ENCODE results near the gene GTPBP3. TPM values are rescaled to one million over a fixed set of nuclear protein-coding genes. Genes with fewer than 3 reads are reported as not detected.

The GTPBP3 gene
- total RNA-seq, 3 donors from 2014 or later, result 16.1 to 24.3 (median 16.8) TPM

- Histone ChIP-seq H3K9me3 (no peaks in the 10 kb centered on the region), H3K4me3 (no peak overlapping the region), H3K36me3 (ENCODE audit: low read depth) (no peaks in the 10 kb centered on the region), H3K4me1 (ENCODE audit: low read depth) (no peaks in the 10 kb centered on the region)
- intact Hi-C loops (cut with DNase I, micrococcal nuclease), result loop anchor here (5.0 kb wide), 1 partner anchor 39 kb away; no protein-coding TSS in a partner anchor
- DNase-seq, result no peak
- no peak for ATAC-seq
- no peak for TF ChIP-seq CTCF (IDR thresholded peaks at IDR 0.05)
Measured at GRCh38 chr19:17347877-17348276, 10.5 kb downstream of the GTPBP3 start.

GRCh38 chr19:17348700-17349099 lies 11.3 kb downstream of the GTPBP3 start:
- Histone ChIP-seq H3K36me3 (ENCODE audit: low read depth) (no peaks in the 10 kb centered on the region), H3K9me3 (no peaks in the 10 kb centered on the region), H3K4me3 (no peak overlapping the region), H3K4me1 (ENCODE audit: low read depth) (no peaks in the 10 kb centered on the region)
- peak; percentile 23 for ATAC-seq
- peak in 2 of 3 donors; percentile 43 to 67 for DNase-seq
- intact Hi-C loops (cut with DNase I, micrococcal nuclease), result loop anchor here (5.0 kb wide), 1 partner anchor 39 kb away; no protein-coding TSS in a partner anchor
- TF ChIP-seq CTCF (IDR thresholded peaks at IDR 0.05), result no peak

GRCh38 chr19:17351815-17352435 lies 14.6 kb downstream of the GTPBP3 start:
- DNase-seq (no peak), ATAC-seq (no peak)
- H3K4me3 ChIP-seq, result no peak overlapping the region

GRCh38 chr19:17352608-17353280 lies 15.4 kb downstream of the GTPBP3 start:
- ATAC-seq (no peak), DNase-seq (no peak)
- no peak for TF ChIP-seq CTCF (IDR thresholded peaks at IDR 0.05)
- no peaks in the 10 kb centered on the region for H3K36me3 ChIP-seq (ENCODE audit: low read depth)
- no peaks in the 10 kb centered on the region for H3K9me3 ChIP-seq
- H3K4me3 ChIP-seq, result no peak overlapping the region
- H3K4me1 ChIP-seq (ENCODE audit: low read depth), result no peaks in the 10 kb centered on the region
- intact Hi-C loops (cut with DNase I, micrococcal nuclease), result no loop called here

More at GRCh38 chr19:17351815-17352435, 14.6 kb downstream of the GTPBP3 start:
- no peak for TF ChIP-seq CTCF (IDR thresholded peaks at IDR 0.05)
- H3K9me3 ChIP-seq, result no peaks in the 10 kb centered on the region
- H3K4me1 ChIP-seq (ENCODE audit: low read depth), result no peaks in the 10 kb centered on the region
- H3K36me3 ChIP-seq (ENCODE audit: low read depth), result no peaks in the 10 kb centered on the region
- intact Hi-C loops (cut with DNase I, micrococcal nuclease), result no loop called here

- Histone ChIP-seq H3K36me3 (ENCODE audit: low read depth) (no peaks in the 10 kb centered on the region), H3K4me3 (no peak overlapping the region), H3K9me3 (no peaks in the 10 kb centered on the region), H3K4me1 (ENCODE audit: low read depth) (no peaks in the 10 kb centered on the region)
- ATAC-seq, result no peak
- no peak for DNase-seq
- no peak for TF ChIP-seq CTCF (IDR thresholded peaks at IDR 0.05)
- intact Hi-C loops (cut with DNase I, micrococcal nuclease), result no loop called here
Measured at GRCh38 chr19:17353386-17353785, 16.0 kb downstream of the GTPBP3 start.
